ENCODE measurements around the gene EPHB2.

The EPHB2 gene

GRCh38 chr1:22888320-22889075 is 177.9 kb downstream of the EPHB2 start:
- DNase-seq, result no peak

GRCh38 chr1:22889213-22889827 is 178.7 kb downstream of the EPHB2 start:
- DNase-seq, result peak; percentile 20 to 23

- no peak for DNase-seq
Observed at GRCh38 chr1:22892789-22893188, 182.2 kb downstream of the EPHB2 start.

GRCh38 chr1:22893292-22893691 is 182.7 kb downstream of the EPHB2 start:
- DNase-seq, result no peak

- DNase-seq, result no peak
Observed at GRCh38 chr1:22895357-22895756, 184.7 kb downstream of the EPHB2 start.

- DNase-seq, result no peak
Observed at GRCh38 chr1:22896184-22896583, 185.5 kb downstream of the EPHB2 start.

GRCh38 chr1:22900451-22900850 is 189.8 kb downstream of the EPHB2 start:
- DNase-seq, result no peak

GRCh38 chr1:22903113-22903512 is 192.5 kb downstream of the EPHB2 start:
- DNase-seq, result no peak

- DNase-seq, result no peak
Observed at GRCh38 chr1:22906968-22907367, 196.3 kb downstream of the EPHB2 start.

GRCh38 chr1:22907528-22907927 is 196.9 kb downstream of the EPHB2 start:
- DNase-seq, result no peak

GRCh38 chr1:22908880-22909426 is 198.3 kb downstream of the EPHB2 start:
- DNase-seq, result no peak

- no peak for DNase-seq
Observed at GRCh38 chr1:22910286-22910685, 199.6 kb downstream of the EPHB2 start.

GRCh38 chr1:22910986-22911651 is 200.5 kb downstream of the EPHB2 start:
- no peak for DNase-seq

GRCh38 chr1:22912311-22912710 is 201.7 kb downstream of the EPHB2 start:
- no peak for DNase-seq

GRCh38 chr1:22913421-22914141 is 202.9 kb downstream of the EPHB2 start:
- no peak for DNase-seq

- DNase-seq, result no peak
Observed at GRCh38 chr1:22914156-22914555, 203.5 kb downstream of the EPHB2 start.

GRCh38 chr1:22914633-22915217 is 204.1 kb downstream of the EPHB2 start:
- no peak for DNase-seq

- DNase-seq, result no peak
Observed at GRCh38 chr1:22915231-22915630, 204.6 kb downstream of the EPHB2 start.

GRCh38 chr1:22915816-22916470 is 205.3 kb downstream of the EPHB2 start:
- no peak for DNase-seq

- no peak for DNase-seq
Observed at GRCh38 chr1:22916471-22916820, 205.8 kb downstream of the EPHB2 start.

- DNase-seq, result no peak
Observed at GRCh38 chr1:22917989-22918388, 207.3 kb downstream of the EPHB2 start.

- no peak for DNase-seq
Observed at GRCh38 chr1:22918644-22919043, 208.0 kb downstream of the EPHB2 start.
